BLaER1 treated with 17β-estradiol and CSF1 and Interleukin-3, amounts not matched to agents 10 nM and 100 nM (cell line): Measurements from ENCODE around the gene LARP1.

ENCODE experiments used
- H3K27ac ChIP-seq, 11 experiments: shearing (Covaris generic); formaldehyde crosslinking; 2 replicates each; pipeline ENCODE4 v1.8.1; 2022
- H3K27me3 ChIP-seq, 11 experiments: shearing (Covaris generic); formaldehyde crosslinking; 2 replicates each; pipeline ENCODE4 v1.8.1; 2022
- H3K36me3 ChIP-seq, 11 experiments: shearing (Covaris generic); formaldehyde crosslinking; 2 replicates each; pipeline ENCODE4 v1.8.1; 2022
- H3K4me1 ChIP-seq, 10 experiments: shearing (Covaris generic); formaldehyde crosslinking; 2 replicates each; pipeline ENCODE4 v1.8.1; 2022
- H3K4me2 ChIP-seq, 11 experiments: shearing (Covaris generic); formaldehyde crosslinking; 2 replicates each; pipeline ENCODE4 v1.8.1; 2022
- H3K4me3 ChIP-seq, 10 experiments: shearing (Covaris generic); formaldehyde crosslinking; 2 replicates each; pipeline ENCODE4 v1.8.1; 2022
- H3K9ac ChIP-seq, 11 experiments: shearing (Covaris generic); formaldehyde crosslinking; 2 replicates each; pipeline ENCODE4 v1.8.1; 2022
- H3K9me3 ChIP-seq, 11 experiments: shearing (Covaris generic); formaldehyde crosslinking; replicated peaks in 1 of 11; 2 replicates each; pipeline ENCODE4 v1.8.1; 2022
- H4K20me1 ChIP-seq, 11 experiments: shearing (Covaris generic); formaldehyde crosslinking; 2 replicates each; pipeline ENCODE4 v1.8.1; 2022
- Cebpa-rat ChIP-seq, 11 experiments: shearing (Covaris generic); IDR thresholded peaks; 2 replicates each; pipeline ENCODE4 v1.8.1; 2022

LARP1 gene

DNA sequence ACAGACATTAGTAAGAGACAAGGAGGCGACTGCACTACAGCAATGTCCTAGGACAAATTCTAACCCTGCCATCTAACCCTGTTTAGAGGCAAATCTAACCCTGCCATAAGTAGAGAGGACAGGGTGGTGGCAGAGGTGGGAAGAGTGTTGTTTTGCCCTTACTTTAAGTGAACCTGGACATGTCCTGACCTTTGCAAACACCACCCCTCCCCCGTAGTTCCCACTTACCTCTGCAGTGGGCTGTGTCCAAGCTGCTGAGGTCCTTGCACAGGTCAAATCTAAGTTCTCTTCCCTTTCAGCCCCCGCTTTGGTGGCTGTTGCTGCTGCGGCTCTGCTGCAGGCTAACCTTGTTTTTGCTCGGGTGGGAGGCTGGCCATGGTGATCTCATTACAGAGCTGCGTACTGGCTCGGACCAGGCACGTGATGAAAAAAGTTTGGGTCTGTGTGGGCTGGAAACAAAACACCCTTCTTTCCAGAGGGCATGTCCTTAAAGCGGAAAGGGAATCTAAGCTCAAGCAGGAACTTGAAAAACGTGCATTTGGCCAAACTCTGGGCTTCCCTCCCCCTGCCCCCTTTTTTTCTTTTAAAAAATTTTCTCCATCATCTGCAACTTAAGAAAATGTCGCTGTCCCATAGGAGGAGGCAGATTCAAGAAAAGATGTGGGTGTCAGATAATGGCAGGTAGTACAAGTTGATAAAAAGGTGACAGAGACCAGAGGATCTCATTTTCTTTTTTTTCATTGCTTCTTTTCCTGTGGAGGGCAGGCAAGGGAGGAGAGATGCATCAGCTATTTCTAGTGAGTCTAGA, 95.3 kb downstream of the LARP1 start, which contains the start of gene FAXDC2:
Gene FAXDC2, minus strand, starts transcription at position 349 of the 808 bp plus-strand sequence. CDS start 12,425 bp downstream, outside the sequence.
- peak within 1 kb of the TSS; percentile 50 to 88 (median 74) for H3K4me2 ChIP-seq
- TF ChIP-seq Cebpa-rat (IDR thresholded peaks at IDR 0.05), result no peak
- peak within 1 kb of the TSS in 4 of 10 experiments; percentile 6 to 37 (median 33); a peak in 6 of 20 replicates for H3K4me3 ChIP-seq
- H3K27me3 ChIP-seq, result no peaks in the 10 kb centered on the region
- H3K9ac ChIP-seq, result peak within 1 kb of the TSS in 9 of 11 experiments; percentile 3 to 57 (median 28); a peak in 11 of 22 replicates
- H3K9me3 ChIP-seq, result no peaks in the 10 kb centered on the region
- H3K36me3 ChIP-seq, result no peaks in the 10 kb centered on the region
- H3K27ac ChIP-seq, result peak within 1 kb of the TSS in 8 of 11 experiments; percentile 2 to 41 (median 18); a peak in 12 of 22 replicates
- peaks cover 29 to 36% (median 34%) of the 10 kb centered on the region in 10 experiments for H3K4me1 ChIP-seq
- H4K20me1 ChIP-seq, result no peaks in the 10 kb centered on the region

DNA sequence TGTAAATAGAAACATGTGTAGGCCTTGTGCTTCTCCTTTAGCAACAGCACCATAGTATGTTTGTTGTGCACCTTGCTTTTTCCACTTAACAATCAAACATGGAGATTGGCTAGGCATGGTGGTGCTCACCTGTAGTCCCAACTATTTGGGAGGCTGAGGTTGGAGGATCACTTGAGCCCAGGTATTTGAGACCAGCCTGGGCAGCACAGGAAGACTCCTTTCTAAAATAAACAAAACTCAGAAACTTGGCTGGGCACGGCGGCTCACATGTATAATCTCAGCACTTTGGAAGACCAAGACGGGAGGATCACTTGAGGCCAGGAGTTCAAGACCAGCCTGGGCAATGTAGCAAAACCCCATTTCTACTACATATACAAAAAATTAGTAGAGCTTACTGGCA, 96.2 kb downstream of the LARP1 start:
- Histone ChIP-seq H4K20me1 (no peaks in the 10 kb centered on the region), H3K4me1 (peaks cover 38 to 45% (median 43%) of the 10 kb centered on the region in 10 experiments), H3K4me3 (0 out of 20 replicates have a peak overlapping the region, but pooled peaks of 1 of the 10 experiments have one; percentile 35), H3K36me3 (no peaks in the 10 kb centered on the region), H3K9me3 (no peaks in the 10 kb centered on the region), H3K27ac (peak overlapping the region in 1 of 11 experiments; percentile 30; a peak in 1 of 22 replicates), H3K27me3 (no peaks in the 10 kb centered on the region), H3K9ac (no peak overlapping the region), H3K4me2 (peak overlapping the region; percentile 50 to 88 (median 74))
- TF ChIP-seq Cebpa-rat (IDR thresholded peaks at IDR 0.05), result no peak

DNA sequence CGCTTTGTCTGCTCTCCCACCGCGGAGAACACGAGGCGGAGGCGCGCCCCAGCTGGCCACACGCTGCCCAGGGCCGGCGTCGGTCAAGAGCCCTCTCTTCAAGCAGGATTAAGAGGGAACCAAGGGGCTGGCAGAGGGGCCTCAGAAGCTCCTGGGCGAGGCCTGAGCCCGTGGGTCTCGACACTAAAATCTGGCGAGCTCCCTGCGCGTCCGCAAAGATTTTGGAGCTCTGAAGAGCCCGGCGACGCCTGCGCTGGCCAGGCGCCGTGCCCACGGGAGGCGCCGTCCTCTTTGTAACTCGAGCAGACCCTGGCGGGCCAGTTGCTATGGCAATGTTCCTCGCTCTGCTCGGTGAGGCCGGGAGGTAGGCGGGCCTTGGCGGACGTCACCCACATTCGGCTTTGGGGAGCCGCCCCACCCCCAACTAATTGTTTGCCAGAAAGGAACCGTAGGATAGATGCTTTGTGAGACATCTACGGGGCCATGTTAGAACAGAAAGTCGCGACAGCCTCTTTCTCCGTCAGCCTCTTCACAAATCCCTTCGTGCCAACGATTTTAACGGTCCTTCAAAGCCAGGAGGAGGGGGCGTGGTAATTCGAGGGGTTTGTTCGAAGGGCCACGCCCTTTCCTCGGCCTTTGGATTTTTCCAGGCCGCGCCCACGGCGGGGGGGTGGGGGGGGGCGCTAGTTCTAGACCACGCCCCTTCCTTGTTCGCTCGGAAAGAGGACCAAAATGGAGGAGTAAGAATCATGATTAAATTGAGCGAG, 102.5 kb downstream of the LARP1 start:
- TF ChIP-seq Cebpa-rat (IDR thresholded peaks at IDR 0.05), result no peak
- H3K4me1 ChIP-seq, result peaks cover 47 to 54% (median 49%) of the 10 kb centered on the region in 10 experiments
- H3K27ac ChIP-seq, result peak overlapping the region; percentile 89 to 99 (median 99)
- peak overlapping the region; percentile 89 to 99 (median 94) for H3K4me2 ChIP-seq
- H3K36me3 ChIP-seq, result peaks cover 0 to 16% (median 0%) of the 10 kb centered on the region in 11 experiments; a peak in 8 of 22 replicates
- peaks cover 23 to 36% (median 30%) of the 10 kb centered on the region in 11 experiments for H4K20me1 ChIP-seq
- H3K4me3 ChIP-seq, result peak overlapping the region; percentile 64 to 91 (median 86)
- H3K27me3 ChIP-seq, result no peaks in the 10 kb centered on the region
- peak overlapping the region; percentile 88 to 99 (median 97) for H3K9ac ChIP-seq
- no peaks in the 10 kb centered on the region for H3K9me3 ChIP-seq

DNA sequence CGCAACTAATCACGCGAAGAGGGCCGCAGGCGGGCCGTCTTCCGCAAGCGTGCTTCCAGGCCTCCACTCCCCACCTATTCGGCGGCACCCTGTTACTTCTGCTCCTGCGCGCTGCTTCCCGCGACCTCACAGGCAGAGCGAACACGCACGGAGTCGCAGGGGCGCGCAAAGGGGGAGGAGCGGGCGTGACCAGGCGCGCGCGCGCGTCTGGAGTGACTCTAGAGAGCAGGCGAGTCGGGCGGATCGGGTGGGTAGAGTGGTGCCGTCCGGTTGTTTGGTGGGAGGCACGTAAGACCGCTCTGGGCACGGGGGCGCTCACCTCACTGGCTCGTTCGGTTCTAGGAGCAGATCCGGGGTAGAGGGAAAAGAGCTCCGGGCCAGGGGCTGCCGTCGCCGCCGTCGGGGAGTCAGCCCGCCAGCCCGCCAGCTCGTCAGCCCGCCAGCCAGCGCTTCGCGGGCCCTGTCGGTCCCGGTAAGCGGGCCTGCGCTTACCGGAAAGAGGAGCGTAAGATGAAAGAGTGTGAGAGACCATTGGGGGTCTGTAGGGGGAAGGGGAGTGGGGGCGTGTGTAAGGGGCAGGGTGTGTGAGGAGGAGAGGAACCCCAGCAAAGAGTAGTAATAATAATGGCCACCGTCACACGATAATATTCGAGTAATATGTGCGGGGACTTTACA, 103.3 kb downstream of the LARP1 start, which contains the start of gene CNOT8:
Gene CNOT8, plus strand, starts transcription at position 331 of the 675 bp plus-strand sequence. CDS start 4,652 bp downstream, outside the sequence.
- peaks cover 55 to 62% (median 56%) of the 10 kb centered on the region in 10 experiments for H3K4me1 ChIP-seq
- H3K9ac ChIP-seq, result peak within 1 kb of the TSS; percentile 88 to 99 (median 97)
- H3K27me3 ChIP-seq, result no peaks in the 10 kb centered on the region
- peak within 1 kb of the TSS; percentile 89 to 99 (median 99) for H3K27ac ChIP-seq
- H3K4me3 ChIP-seq, result peak within 1 kb of the TSS; percentile 64 to 91 (median 86)
- H3K36me3 ChIP-seq, result peaks cover 3 to 23% (median 5%) of the 10 kb centered on the region in 11 experiments; a peak in 21 of 22 replicates
- H3K4me2 ChIP-seq, result peak within 1 kb of the TSS; percentile 92 to 99 (median 95)
- H3K9me3 ChIP-seq, result no peaks in the 10 kb centered on the region
- no peak for TF ChIP-seq Cebpa-rat (IDR thresholded peaks at IDR 0.05)
- H4K20me1 ChIP-seq, result peaks cover 30 to 43% (median 38%) of the 10 kb centered on the region in 11 experiments

DNA sequence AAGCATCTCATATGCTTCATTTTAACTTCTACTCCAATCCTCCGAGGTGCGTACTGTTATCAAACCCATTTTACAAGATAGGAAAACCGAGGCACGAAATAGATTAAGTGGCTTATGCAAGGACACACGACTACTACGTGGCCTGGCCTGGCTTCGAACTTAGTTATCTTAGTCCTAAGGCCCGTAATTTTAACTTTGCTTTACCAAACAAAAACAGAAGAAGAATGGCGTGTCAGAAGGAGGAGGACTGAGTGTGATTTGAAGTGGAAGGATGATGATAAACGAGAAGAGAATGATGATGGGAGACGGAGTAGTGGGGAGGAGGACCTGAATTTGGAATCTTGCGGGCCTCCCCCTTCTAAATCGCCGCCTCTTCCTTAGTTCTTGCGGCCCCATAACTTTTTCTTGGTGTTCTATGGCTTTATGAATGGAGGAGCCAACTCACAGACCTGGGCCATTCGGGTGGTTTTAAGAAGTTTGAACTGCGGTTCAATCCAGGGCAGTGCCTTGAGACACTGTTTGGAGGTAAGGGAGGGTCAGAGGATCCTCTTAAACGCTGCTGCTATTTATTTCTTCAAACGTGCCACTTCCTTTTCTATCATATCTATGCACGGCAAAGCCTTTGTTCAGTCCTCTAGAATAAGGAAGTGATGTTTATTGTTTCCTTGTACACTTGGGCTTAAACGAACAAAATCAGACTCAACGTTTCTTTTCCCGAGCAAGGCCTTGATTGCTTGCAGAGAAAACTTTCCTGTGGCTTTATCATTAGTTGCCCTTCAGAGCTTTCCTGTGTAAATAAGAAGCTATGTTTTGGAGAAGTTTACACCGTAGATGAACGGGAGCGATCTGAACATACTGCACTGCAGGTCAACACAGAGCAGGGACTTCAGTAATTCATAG, 104.0 kb downstream of the LARP1 start:
- Histone ChIP-seq H3K27ac (peak overlapping the region; percentile 89 to 99 (median 99)), H3K36me3 (peaks cover 11 to 30% (median 13%) of the 10 kb centered on the region in 11 experiments; a peak in 21 of 22 replicates), H3K9me3 (no peaks in the 10 kb centered on the region), H4K20me1 (peaks cover 38 to 51% (median 45%) of the 10 kb centered on the region in 11 experiments), H3K27me3 (no peaks in the 10 kb centered on the region), H3K4me1 (peaks cover 56 to 64% (median 60%) of the 10 kb centered on the region in 10 experiments), H3K4me3 (peak overlapping the region; percentile 64 to 91 (median 86)), H3K9ac (peak overlapping the region; percentile 88 to 99 (median 97)), H3K4me2 (peak overlapping the region; percentile 82 to 99 (median 92))
- no peak for TF ChIP-seq Cebpa-rat (IDR thresholded peaks at IDR 0.05)

DNA sequence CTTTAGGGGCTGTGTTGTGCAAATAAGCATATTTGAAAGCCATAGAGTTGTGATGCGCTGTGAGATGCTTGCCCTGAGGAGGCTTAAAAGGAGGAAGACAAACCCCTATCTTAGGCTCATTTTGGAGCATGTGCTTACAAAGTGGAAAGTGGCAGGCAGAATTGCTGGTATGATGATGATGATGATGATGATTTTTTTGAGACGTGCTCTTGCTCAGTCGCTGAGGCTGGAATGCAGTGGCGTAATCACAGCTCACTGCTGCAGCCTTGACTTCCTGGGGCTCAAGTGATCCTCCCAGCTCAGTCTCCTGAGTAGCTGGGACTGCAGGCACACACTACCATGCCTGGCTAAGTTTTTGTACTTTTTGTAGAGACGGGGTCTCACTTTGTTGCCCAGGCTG, 104.9 kb downstream of the LARP1 start:
- H3K27ac ChIP-seq, result peak overlapping the region; percentile 89 to 99 (median 99); a peak in 21 of 22 replicates
- peaks cover 20 to 39% (median 22%) of the 10 kb centered on the region in 11 experiments for H3K36me3 ChIP-seq
- peak overlapping the region; percentile 64 to 91 (median 86) for H3K4me3 ChIP-seq
- H3K9ac ChIP-seq, result peak overlapping the region; percentile 88 to 99 (median 97)
- peaks cover 47 to 60% (median 54%) of the 10 kb centered on the region in 11 experiments for H4K20me1 ChIP-seq
- H3K27me3 ChIP-seq, result no peaks in the 10 kb centered on the region
- H3K9me3 ChIP-seq, result no peaks in the 10 kb centered on the region
- TF ChIP-seq Cebpa-rat (IDR thresholded peaks at IDR 0.05), result 0 out of 22 replicates have a peak, but pooled peaks of 1 of the 11 experiments have one; percentile 18
- H3K4me1 ChIP-seq, result peaks cover 55 to 70% (median 59%) of the 10 kb centered on the region in 10 experiments
- peak overlapping the region; percentile 82 to 99 (median 92) for H3K4me2 ChIP-seq

DNA sequence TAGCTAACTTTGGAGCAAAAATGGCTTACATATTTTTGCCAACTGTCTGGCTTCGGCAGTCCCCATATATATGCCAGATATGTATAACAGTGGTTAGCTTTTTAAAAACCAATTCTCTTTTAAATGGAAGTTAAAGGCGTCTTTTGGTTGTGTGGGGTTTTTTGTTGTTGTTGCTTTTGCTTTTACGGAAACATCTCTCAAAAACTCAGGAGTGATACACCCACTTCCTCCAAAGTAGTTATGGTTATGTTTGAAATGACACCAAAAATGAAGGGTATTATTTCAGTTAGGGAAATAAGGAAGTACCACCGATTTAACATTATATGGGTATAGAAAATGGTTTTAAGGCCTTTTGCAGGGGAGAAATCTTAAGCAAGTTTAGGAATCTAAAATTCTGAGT, 105.6 kb downstream of the LARP1 start:
- H3K4me1 ChIP-seq, result peaks cover 49 to 63% (median 53%) of the 10 kb centered on the region in 10 experiments
- peak overlapping the region; percentile 88 to 99 (median 97) for H3K9ac ChIP-seq
- peaks cover 54 to 66% (median 61%) of the 10 kb centered on the region in 11 experiments for H4K20me1 ChIP-seq

More for the DNA sequence above, 105.6 kb downstream of the LARP1 start:
- peak overlapping the region; percentile 82 to 99 (median 92) for H3K4me2 ChIP-seq
- H3K27ac ChIP-seq, result peak overlapping the region in 10 of 11 experiments; percentile 89 to 99 (median 99); a peak in 20 of 22 replicates
- no peaks in the 10 kb centered on the region for H3K9me3 ChIP-seq
- TF ChIP-seq Cebpa-rat (IDR thresholded peaks at IDR 0.05), result no peak
- H3K36me3 ChIP-seq, result peaks cover 26 to 45% (median 28%) of the 10 kb centered on the region in 11 experiments
- H3K27me3 ChIP-seq, result no peaks in the 10 kb centered on the region
- peak overlapping the region; percentile 64 to 91 (median 86) for H3K4me3 ChIP-seq
